HepG2 (cell line): ENCODE data around the gene RPL6. TPM values are rescaled to one million over a fixed set of nuclear protein-coding genes. Genes with fewer than 3 reads are reported as not detected.

Source experiments
- ATAC-seq: fragments of 200-7000 bp; cut with Tn5 transposase; 3 replicates; pipeline ENCODE4 v1.9.1; 2020; ENCODE audit warnings: mild to moderate bottlenecking, moderate library complexity
- BruUV-seq: library from RNA; stranded (reverse); fragments of 400-500 nt; replicated peaks from 2 replicates; lab custom pipeline; 2021; lab: Mats Ljungman, UMichigan
- CTCF ChIA-PET: fragments of 300-600 bp; formaldehyde crosslinking; extraction: SDS; loops from one replicate; lab custom pipeline; 2021; ENCODE audit warnings: low total read pairs, inconsistent platforms, low intra/inter-chr PET ratio; lab: Yijun Ruan, JAX
- POLR2A ChIA-PET: fragments of 350-600 bp; sonication (Branson Sonifier 250); formaldehyde crosslinking; loops from one replicate; lab custom pipeline; 2020; ENCODE audit warnings: antibody characterized with exemption, inconsistent platforms; lab: Yijun Ruan, JAX
- DNase-seq: peaks from one replicate; pipeline ENCODE4 v3.0.0-alpha.2; 2015; ENCODE audit warnings: low spot score
- FAIRE-seq: peaks from 3 replicates; lab custom pipeline; 2011; peaks lifted over from hg19 to GRCh38; lab: Jason Lieb, UNC
- H2AFZ ChIP-seq: one replicate; pipeline ENCODE4 v1.6.1; 2011; ENCODE audit warnings: low read length, inconsistent platforms
- H3K27ac ChIP-seq: fragments of 300-600 bp; 3 replicates; pipeline ENCODE4 v1.8.0; 2011; ENCODE audit warnings: mixed run types, mild to moderate bottlenecking, mixed read lengths, low read length, inconsistent platforms; ENCODE audit not compliant: insufficient read depth; ENCODE audit errors: extremely low read length
- H3K27me3 ChIP-seq, 2 experiments: fragments of 200-600 bp in 1 of 2; 2 replicates in 1 of 2; 3 replicates in 1 of 2; pipeline versions ENCODE4 v1.6.0 to v1.8.0; 2011; ENCODE audit warnings: low read length in 2 of 2, mild to moderate bottlenecking in 2 of 2, moderate library complexity in 2 of 2, inconsistent platforms in 1 of 2; ENCODE audit not compliant: insufficient read depth in 2 of 2, control insufficient read depth in 1 of 2
- H3K36me3 ChIP-seq, 2 experiments: fragments of 200-600 bp in 1 of 2; replicated peaks in 1 of 2; 2 replicates in 1 of 2; 3 replicates in 1 of 2; pipeline versions ENCODE4 v1.5.1 to v1.8.0; 2011; ENCODE audit warnings: low read length in 2 of 2, inconsistent platforms in 1 of 2; ENCODE audit not compliant: insufficient read depth in 2 of 2, control insufficient read depth in 1 of 2
- H3K4me1 ChIP-seq: 2 replicates; pipeline ENCODE4 v1.5.1; 2012; ENCODE audit warnings: low read length, inconsistent platforms; ENCODE audit not compliant: insufficient read depth
- H3K4me2 ChIP-seq: 2 replicates; pipeline ENCODE4 v1.6.0; 2011; ENCODE audit warnings: low read depth, low read length, inconsistent platforms
- H3K4me3 ChIP-seq, 3 experiments: fragments of 200-600 bp in 1 of 3; sonication (generic), shearing (Covaris generic) in 1 of 3; replicated peaks in 1 of 3; 2 replicates each; pipeline ENCODE4 v1.5.1; 2011 to 2016; ENCODE audit warnings: low read length in 3 of 3, inconsistent platforms in 2 of 3, low read depth in 2 of 3, mild to moderate bottlenecking in 2 of 3, control low read depth in 1 of 3, mixed read lengths in 1 of 3; ENCODE audit not compliant: insufficient read depth in 1 of 3
- H3K79me2 ChIP-seq: one replicate; pipeline ENCODE4 v1.6.1; 2011; ENCODE audit warnings: low read length, inconsistent platforms; ENCODE audit not compliant: insufficient read depth
- H3K9ac ChIP-seq: 2 replicates; pipeline ENCODE4 v1.6.0; 2011; ENCODE audit warnings: mild to moderate bottlenecking, low read depth, low read length, inconsistent platforms; ENCODE audit not compliant: insufficient read depth
- H3K9me3 ChIP-seq: 2 replicates; pipeline ENCODE4 v1.5.1; 2012; ENCODE audit warnings: mild to moderate bottlenecking, low read length
- H4K20me1 ChIP-seq: 2 replicates; pipeline ENCODE4 v1.6.0; 2011; ENCODE audit warnings: inconsistent platforms, mild to moderate bottlenecking, low read length, moderate library complexity; ENCODE audit not compliant: insufficient read depth
- AKAP8 ChIP-seq: sonication (generic); formaldehyde crosslinking; IDR thresholded peaks from 2 replicates; pipeline ENCODE4 v1.5.1; 2020; ENCODE audit warnings: mild to moderate bottlenecking, missing genetic modification reagents
- ATAD3A ChIP-seq: sonication (generic); formaldehyde crosslinking; IDR thresholded peaks from 2 replicates; pipeline ENCODE4 v1.4.0; 2020; ENCODE audit warnings: missing genetic modification reagents
- ESRRA ChIP-seq: sonication (generic); formaldehyde crosslinking; IDR thresholded peaks from 2 replicates; pipeline ENCODE4 v1.5.1; 2020; ENCODE audit warnings: mild to moderate bottlenecking, low read depth, missing genetic modification reagents
- GLMP ChIP-seq: sonication (generic); formaldehyde crosslinking; IDR thresholded peaks from 2 replicates; pipeline ENCODE4 v1.9.0; 2021; ENCODE audit warnings: missing genetic modification reagents, mild to moderate bottlenecking, borderline replicate concordance
- GPBP1L1 ChIP-seq: sonication (generic); formaldehyde crosslinking; IDR thresholded peaks from 2 replicates; pipeline ENCODE4 v1.5.0; 2020; ENCODE audit warnings: mild to moderate bottlenecking, missing genetic modification reagents
- HNF4A ChIP-seq: sonication (generic); formaldehyde crosslinking; IDR thresholded peaks from 2 replicates; pipeline ENCODE4 v1.4.0; 2020; ENCODE audit warnings: missing genetic modification reagents
- HOXA5 ChIP-seq: sonication (generic); formaldehyde crosslinking; IDR thresholded peaks from 2 replicates; pipeline ENCODE4 v1.4.0; 2020; ENCODE audit warnings: missing genetic modification reagents
- NCOA1 ChIP-seq: sonication (generic); formaldehyde crosslinking; IDR thresholded peaks from 2 replicates; pipeline ENCODE4 v1.9.0; 2021; ENCODE audit warnings: missing genetic modification reagents
- SNAPC5 ChIP-seq: sonication (generic); formaldehyde crosslinking; IDR thresholded peaks from 2 replicates; pipeline ENCODE4 v1.8.1; 2023; ENCODE audit warnings: mild to moderate bottlenecking, missing genetic modification reagents, borderline replicate concordance
- STAT5B ChIP-seq: sonication (generic); formaldehyde crosslinking; IDR thresholded peaks from 2 replicates; pipeline ENCODE4 v1.4.0; 2020; ENCODE audit warnings: missing genetic modification reagents
- TARDBP ChIP-seq: sonication (generic); formaldehyde crosslinking; IDR thresholded peaks from 2 replicates; pipeline ENCODE4 v1.8.0; 2022; ENCODE audit warnings: mild to moderate bottlenecking, missing genetic modification reagents
- ZNF589 ChIP-seq: sonication (generic); formaldehyde crosslinking; conservative IDR thresholded peaks from 2 replicates; pipeline ENCODE4 v1.8.0; 2022; ENCODE audit warnings: mild to moderate bottlenecking, moderate library complexity, missing genetic modification reagents
- ZNF619 ChIP-seq: sonication (generic); formaldehyde crosslinking; IDR thresholded peaks from 2 replicates; pipeline ENCODE4 v1.4.0; 2020; ENCODE audit warnings: mild to moderate bottlenecking, missing genetic modification reagents
- ZNF761 ChIP-seq: sonication (generic); formaldehyde crosslinking; conservative IDR thresholded peaks from 2 replicates; pipeline ENCODE4 v1.4.0; 2020; ENCODE audit warnings: mild to moderate bottlenecking, missing genetic modification reagents
- ZNF784 ChIP-seq: sonication (generic); formaldehyde crosslinking; IDR thresholded peaks from 2 replicates; pipeline ENCODE4 v1.5.1; 2020; ENCODE audit warnings: missing genetic modification reagents, mild to moderate bottlenecking, borderline replicate concordance
- ZNF839 ChIP-seq: sonication (generic); formaldehyde crosslinking; IDR thresholded peaks from 2 replicates; pipeline ENCODE4 v1.4.0; 2020; ENCODE audit warnings: missing genetic modification reagents, mild to moderate bottlenecking, borderline replicate concordance
- in situ Hi-C: cut with HindIII; loops from 2 replicates; pipeline ENCODE4 v1.10.0; 2017; ENCODE audit warnings: low pct_unique_long_range_greater_than_20kb; ENCODE audit not compliant: extremely low pct_ligation_motif_present
- intact Hi-C: fragments of 100-400 bp; cut with micrococcal nuclease; formaldehyde crosslinking; loops from one replicate; pipeline ENCODE4 v1.10.0; 2022; ENCODE audit not compliant: unreplicated experiment
- polyA plus RNA-seq, 8 experiments: library from polyadenylated mRNA; depleted of rRNA in 3 of 8; stranded (reverse) in 7 of 8; unstranded in 1 of 8; fragments of >200 nt; fragmentation: Illumina TruSeq in 4 of 8; extraction: Trizol in 4 of 8; gene quantifications; 2 replicates each; pipeline versions ENCODE4 v1.2.1 to v1.2.3, GENCODE V29; 2011 to 2016; ENCODE audit warnings: low read depth in 4 of 8, missing spikeins in 1 of 8, mixed read lengths in 1 of 8; ENCODE audit not compliant: insufficient read depth in 1 of 8
- total RNA-seq, 5 experiments: library from RNA; depleted of rRNA; stranded (reverse); fragments of >200 nt; fragmentation: Illumina TruSeq; extraction: Trizol; gene quantifications; 2 replicates each; pipeline ENCODE4 v1.2.3, GENCODE V29; 2016; ENCODE audit warnings: low read depth in 1 of 5

Gene RPL6
- total and polyA plus RNA-seq, 2 of the 13 experiments (the other 11 are each of a cell fraction or from before 2014, with no cell fraction given) = 1,551 to 1,719 TPM

GRCh38 chr12:112439769-112440168 lies 30.4 kb upstream of the RPL6 start:
- Histone ChIP-seq H3K4me2 (no peak overlapping the region), H3K4me1 (no peaks in the 10 kb centered on the region), H3K27me3 (no peaks in the 10 kb centered on the region), H3K27ac (no peak overlapping the region), H3K9me3 (no peaks in the 10 kb centered on the region), H2AFZ (no peak overlapping the region), H4K20me1 (no peaks in the 10 kb centered on the region), H3K4me3 (no peak overlapping the region), H3K9ac (no peak overlapping the region), H3K36me3 (0 out of 5 replicates have a peak, but pooled peaks cover 0 to 2% of the 10 kb centered on the region in 2 experiments), H3K79me2 (peaks cover 27% of the 10 kb centered on the region)
- ChIA-PET CTCF (no interaction called here), POLR2A (no interaction called here)
- FAIRE-seq = no peak
- no peak for DNase-seq
- in situ Hi-C loops (no loop called here), intact Hi-C loops (no loop called here)
- no peak for ATAC-seq
- BruUV-seq = no TSS peak
- TF ChIP-seq GLMP (CRISPR knock-in tag) = no peak
- TF ChIP-seq HNF4A (CRISPR knock-in tag) = no peak
- no peak for TF ChIP-seq ZNF784
- no peak for TF ChIP-seq ZNF761 (CRISPR knock-in tag)
- TF ChIP-seq NCOA1 (CRISPR knock-in tag) = no peak
- TF ChIP-seq SNAPC5 (CRISPR knock-in tag) = no peak
- no peak for TF ChIP-seq ZNF839 (CRISPR knock-in tag)
- no peak for TF ChIP-seq ZNF589 (CRISPR knock-in tag)
- TF ChIP-seq ATAD3A (CRISPR knock-in tag) = no peak
- no peak for TF ChIP-seq AKAP8 (CRISPR knock-in tag)
- TF ChIP-seq ZNF619 = no peak
- no peak for TF ChIP-seq GPBP1L1 (CRISPR knock-in tag)
- no peak for TF ChIP-seq HOXA5 (CRISPR knock-in tag)
- no peak for TF ChIP-seq STAT5B (CRISPR knock-in tag)
- TF ChIP-seq ESRRA (CRISPR knock-in tag) = no peak
- no peak for TF ChIP-seq TARDBP (CRISPR knock-in tag)
